ENCODE measurements around the gene VSIG10.

DNA sequence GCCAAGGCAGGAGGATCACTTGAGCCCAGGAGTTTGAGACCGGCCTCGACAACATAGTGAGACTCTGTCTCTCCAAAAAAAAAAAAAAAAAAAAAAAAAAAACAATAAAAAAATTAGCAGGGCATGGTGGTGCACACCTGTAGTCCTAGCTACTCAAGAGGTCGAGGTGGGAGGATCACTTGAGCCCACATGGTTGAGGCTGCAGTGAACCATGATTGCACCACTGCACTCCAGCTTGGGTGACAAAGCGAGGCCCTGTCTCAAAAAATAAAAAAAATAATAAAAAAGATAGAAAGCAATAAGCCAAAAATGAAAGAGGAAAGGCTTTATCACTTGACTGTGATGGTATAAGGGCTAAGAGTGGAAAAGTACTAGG, 21.9 kb upstream of the VSIG10 start:
- TF ChIP-seq, protein P1, sequence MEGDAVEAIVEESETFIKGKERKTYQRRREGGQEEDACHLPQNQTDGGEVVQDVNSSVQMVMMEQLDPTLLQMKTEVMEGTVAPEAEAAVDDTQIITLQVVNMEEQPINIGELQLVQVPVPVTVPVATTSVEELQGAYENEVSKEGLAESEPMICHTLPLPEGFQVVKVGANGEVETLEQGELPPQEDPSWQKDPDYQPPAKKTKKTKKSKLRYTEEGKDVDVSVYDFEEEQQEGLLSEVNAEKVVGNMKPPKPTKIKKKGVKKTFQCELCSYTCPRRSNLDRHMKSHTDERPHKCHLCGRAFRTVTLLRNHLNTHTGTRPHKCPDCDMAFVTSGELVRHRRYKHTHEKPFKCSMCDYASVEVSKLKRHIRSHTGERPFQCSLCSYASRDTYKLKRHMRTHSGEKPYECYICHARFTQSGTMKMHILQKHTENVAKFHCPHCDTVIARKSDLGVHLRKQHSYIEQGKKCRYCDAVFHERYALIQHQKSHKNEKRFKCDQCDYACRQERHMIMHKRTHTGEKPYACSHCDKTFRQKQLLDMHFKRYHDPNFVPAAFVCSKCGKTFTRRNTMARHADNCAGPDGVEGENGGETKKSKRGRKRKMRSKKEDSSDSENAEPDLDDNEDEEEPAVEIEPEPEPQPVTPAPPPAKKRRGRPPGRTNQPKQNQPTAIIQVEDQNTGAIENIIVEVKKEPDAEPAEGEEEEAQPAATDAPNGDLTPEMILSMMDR (conservative IDR thresholded peaks at IDR 0.05; ENCODE audit: low read depth, low read length) = no peak
- TF ChIP-seq RFX5 (IDR thresholded peaks at IDR 0.05; ENCODE audit: low read depth, low read length) (no peak), CEBPB (IDR thresholded peaks at IDR 0.05; ENCODE audit: low read depth, low read length) (no peak), CHD1 (IDR thresholded peaks at IDR 0.05; ENCODE audit: low read depth, low read length) (no peak), POLR2A (IDR thresholded peaks at IDR 0.05; ENCODE audit: low read depth, low read length) (no peak), MAZ (IDR thresholded peaks at IDR 0.05; ENCODE audit: borderline replicate concordance, low read depth, low read length) (no peak), FOS (IDR thresholded peaks at IDR 0.05; ENCODE audit: low read depth, low read length) (no peak), MAFK (IDR thresholded peaks at IDR 0.05; ENCODE audit: low read depth, low read length) (no peak), RAD21 (IDR thresholded peaks at IDR 0.05; ENCODE audit: low read length) (no peak), MXI1 (IDR thresholded peaks at IDR 0.05; ENCODE audit: borderline replicate concordance, low read depth, low read length) (no peak), NFE2L2 (IDR thresholded peaks at IDR 0.05; ENCODE audit: low read depth, low read length) (no peak)

Measured in IMR-90 (cell line).